GM03348 (cell line): Measurements from ENCODE around the gene DDX51.

Source experiments
- DNase-seq: peaks from one replicate; pipeline ENCODE4 v3.0.0; 2012; ENCODE audit warnings: low spot score

DDX51 gene

GRCh38 chr12:132144115-132144809 lies at the start of gene DDX51, which contains the start of gene NOC4L:
Gene DDX51, minus strand, starts transcription at chr12:132144319. Its CDS starts 23 bp downstream, at chr12:132144296.
Gene NOC4L, plus strand, starts transcription at chr12:132144457. Its CDS starts 32 bp downstream, at chr12:132144489.
- DNase-seq: peak; percentile 99

GRCh38 chr12:132191715-132192553 lies 47.8 kb upstream of the DDX51 start:
- DNase-seq: no peak

GRCh38 chr12:132190834-132191500 lies 46.8 kb upstream of the DDX51 start:
- DNase-seq: no peak

- DNase-seq: peak; percentile 56
Measured at GRCh38 chr12:132190012-132190755, 46.1 kb upstream of the DDX51 start.

GRCh38 chr12:132189378-132190011 lies 45.4 kb upstream of the DDX51 start:
- peak; percentile 98 for DNase-seq

- no peak for DNase-seq
Measured at GRCh38 chr12:132188916-132189325, 44.8 kb upstream of the DDX51 start.

- no peak for DNase-seq
Measured at GRCh38 chr12:132188451-132188901, 44.4 kb upstream of the DDX51 start.

- DNase-seq: no peak
Measured at GRCh38 chr12:132187646-132188450, 43.7 kb upstream of the DDX51 start.

- DNase-seq: no peak
Measured at GRCh38 chr12:132186857-132187620, 42.9 kb upstream of the DDX51 start.

- DNase-seq: no peak
Measured at GRCh38 chr12:132186208-132186856, 42.2 kb upstream of the DDX51 start.

GRCh38 chr12:132185705-132186104 lies 41.6 kb upstream of the DDX51 start:
- DNase-seq: no peak

- DNase-seq: no peak
Measured at GRCh38 chr12:132182711-132183365, 38.7 kb upstream of the DDX51 start.

GRCh38 chr12:132182206-132182710 lies 38.1 kb upstream of the DDX51 start:
- no peak for DNase-seq

- DNase-seq: no peak
Measured at GRCh38 chr12:132181570-132182200, 37.6 kb upstream of the DDX51 start.

GRCh38 chr12:132180648-132181546 lies 36.8 kb upstream of the DDX51 start:
- DNase-seq: no peak

- DNase-seq: no peak
Measured at GRCh38 chr12:132179431-132180362, 35.6 kb upstream of the DDX51 start.
